Left renal cortex interstitium (tissue), 4 donors: Measurements from ENCODE around the gene RTEL1. TPM values are rescaled to one million over a fixed set of nuclear protein-coding genes. Genes with fewer than 3 reads are reported as not detected.
"Not testable (repeated sequence)": the region's sequence is repeated elsewhere in the genome, so short reads cannot be mapped to it uniquely, and the experiment has no call there.

Experiments
- DNase-seq, 4 donors: peaks; one replicate each; pipeline ENCODE4 v3.0.0-alpha.2; 2013; ENCODE audit warnings: low read depth in 4 of 4, low spot score in 2 of 4, missing footprints in 1 of 4
- polyA plus RNA-seq, 4 donors: library from polyadenylated mRNA; unstranded; fragments of 120-200 nt; gene quantifications; one replicate each; pipeline ENCODE4 v1.2.1, GENCODE V29; 2013; ENCODE audit not compliant: insufficient read length in 4 of 4

The RTEL1 gene
- polyA plus RNA-seq, 4 donors: 14.0 to 26.9 (median 19.3) TPM

GRCh38 chr20:63663332-63664066 is 5.4 kb downstream of the RTEL1 start:
- DNase-seq: no peak

- DNase-seq: no peak
Observed at GRCh38 chr20:63664143-63664851, 6.2 kb downstream of the RTEL1 start.

GRCh38 chr20:63664861-63665594 is 6.9 kb downstream of the RTEL1 start:
- DNase-seq: no peak

GRCh38 chr20:63665708-63666107 is 7.6 kb downstream of the RTEL1 start:
- no peak for DNase-seq

- no peak for DNase-seq
Observed at GRCh38 chr20:63667858-63668257, 9.7 kb downstream of the RTEL1 start.

GRCh38 chr20:63668351-63668750 is 10.2 kb downstream of the RTEL1 start:
- DNase-seq: no peak

GRCh38 chr20:63671695-63672094 is 13.6 kb downstream of the RTEL1 start:
- not testable (repeated sequence) for DNase-seq

GRCh38 chr20:63672666-63673065 is 14.6 kb downstream of the RTEL1 start:
- DNase-seq: no peak

GRCh38 chr20:63673951-63674350 is 15.8 kb downstream of the RTEL1 start:
- DNase-seq: no peak

- DNase-seq: no peak
Observed at GRCh38 chr20:63675681-63676368, 17.7 kb downstream of the RTEL1 start.

- DNase-seq: no peak
Observed at GRCh38 chr20:63678071-63678470, 20.0 kb downstream of the RTEL1 start.

GRCh38 chr20:63678667-63679465 is 20.8 kb downstream of the RTEL1 start:
- no peak for DNase-seq

GRCh38 chr20:63679799-63680305 is 21.7 kb downstream of the RTEL1 start:
- no peak for DNase-seq

- DNase-seq: no peak
Observed at GRCh38 chr20:63680427-63680826, 22.3 kb downstream of the RTEL1 start.

GRCh38 chr20:63680857-63681608 is 22.9 kb downstream of the RTEL1 start:
- DNase-seq: no peak

- DNase-seq: no peak
Observed at GRCh38 chr20:63681609-63682142, 23.6 kb downstream of the RTEL1 start.

- no peak for DNase-seq
Observed at GRCh38 chr20:63682384-63683139, 24.4 kb downstream of the RTEL1 start.
